MM.1S (cell line): ENCODE data around the gene RNASE13.

Experiments used
- DNase-seq: peaks from one replicate; pipeline ENCODE4 v3.0.0-alpha.2; 2015
- H2AFZ ChIP-seq: fragments of 300-600 bp; sonication (generic); 2 replicates; pipeline ENCODE4 v1.6.0; 2016; ENCODE audit warnings: antibody characterized with exemption, low read length
- H3F3A ChIP-seq: fragments of 300-600 bp; sonication (generic); 2 replicates; pipeline ENCODE4 v1.6.1; 2016; ENCODE audit warnings: mild to moderate bottlenecking, antibody characterized with exemption, low read length, moderate library complexity, mixed read lengths; ENCODE audit not compliant: insufficient read depth
- H3K27ac ChIP-seq: fragments of 300-600 bp; sonication (generic); 2 replicates; pipeline ENCODE4 v1.5.1; 2016; ENCODE audit warnings: mild to moderate bottlenecking, low read length
- H3K27me3 ChIP-seq: fragments of 300-600 bp; sonication (generic); replicated peaks from 2 replicates; pipeline ENCODE4 v1.6.0; 2016; ENCODE audit warnings: low read length; ENCODE audit not compliant: insufficient read depth
- H3K36me3 ChIP-seq: fragments of 300-600 bp; sonication (generic); replicated peaks from 2 replicates; pipeline ENCODE4 v1.6.1; 2016; ENCODE audit warnings: mild to moderate bottlenecking, low read length, mixed read lengths; ENCODE audit not compliant: insufficient read depth
- H3K4me1 ChIP-seq: fragments of 300-600 bp; sonication (generic); 2 replicates; pipeline ENCODE4 v1.6.1; 2016; ENCODE audit warnings: low read length, mixed read lengths
- H3K4me2 ChIP-seq: fragments of 300-600 bp; sonication (generic); 2 replicates; pipeline ENCODE4 v1.6.0; 2016; ENCODE audit warnings: low read depth, low read length
- H3K4me3 ChIP-seq: fragments of 300-600 bp; sonication (generic); 2 replicates; pipeline ENCODE4 v1.5.1; 2016; ENCODE audit warnings: low read length, mixed read lengths
- H3K79me2 ChIP-seq: fragments of 300-600 bp; sonication (generic); 2 replicates; pipeline ENCODE4 v1.6.1; 2016; ENCODE audit warnings: mixed run types, low read length, mixed read lengths
- H3K9ac ChIP-seq: fragments of 300-600 bp; sonication (generic); 2 replicates; pipeline ENCODE4 v1.6.1; 2016; ENCODE audit warnings: low read length, mixed read lengths
- H3K9me2 ChIP-seq: fragments of 300-600 bp; sonication (generic); replicated peaks from 2 replicates; pipeline ENCODE4 v1.6.1; 2016; ENCODE audit warnings: mild to moderate bottlenecking, low read length, mixed read lengths; ENCODE audit not compliant: insufficient read depth
- H3K9me3 ChIP-seq: fragments of 300-600 bp; sonication (generic); replicated peaks from 2 replicates; pipeline ENCODE4 v1.6.1; 2016; ENCODE audit warnings: mild to moderate bottlenecking, low read length, mixed read lengths; ENCODE audit not compliant: insufficient read depth
- H4K20me1 ChIP-seq: fragments of 300-600 bp; sonication (generic); 2 replicates; pipeline ENCODE4 v1.6.1; 2016; ENCODE audit warnings: mild to moderate bottlenecking, low read length, moderate library complexity, mixed read lengths; ENCODE audit not compliant: insufficient read depth
- EZH2 ChIP-seq: fragments of 300-600 bp; sonication (generic); optimal IDR thresholded peaks from 2 replicates; pipeline ENCODE3; 2017; ENCODE audit warnings: low read depth, mild to moderate bottlenecking, antibody characterized with exemption, low read length, mixed read lengths
- EZH2phosphoT487 ChIP-seq: fragments of 300-600 bp; sonication (generic); IDR thresholded peaks from 2 replicates; pipeline ENCODE4 v1.6.1; 2018; ENCODE audit warnings: antibody characterized with exemption, low read length
- TF ChIP-seq, protein P1 (sequence below): fragments of 300-600 bp; sonication (generic); IDR thresholded peaks from 2 replicates; pipeline ENCODE4 v1.5.1; 2016; ENCODE audit warnings: antibody characterized with exemption, low read length, mixed read lengths

RNASE13 gene

DNA sequence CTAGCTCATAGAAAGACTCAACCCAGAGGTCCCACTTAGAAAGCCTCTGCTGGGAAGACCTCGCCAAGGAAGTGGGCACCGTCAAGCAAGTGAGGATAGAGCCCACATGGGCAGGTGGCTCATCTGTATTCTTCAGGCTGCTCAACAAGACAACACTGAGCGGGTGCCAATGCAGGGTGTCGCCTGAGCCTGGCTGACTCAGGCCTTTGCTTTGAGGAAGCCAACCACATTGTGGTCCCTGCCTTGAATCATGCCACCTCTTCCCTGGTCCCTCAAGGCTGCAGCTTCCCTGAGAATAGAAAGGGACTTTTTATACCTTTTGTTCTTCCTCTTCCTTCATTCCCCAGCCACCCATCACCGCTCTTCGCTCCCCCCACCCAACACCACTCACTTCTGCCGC, 2.1 kb upstream of the RNASE13 start:
- Histone ChIP-seq H3K36me3 (no peaks in the 10 kb centered on the region), H3K4me2 (no peak overlapping the region), H3K27ac (no peak overlapping the region), H3K9me2 (no peaks in the 10 kb centered on the region), H2AFZ (no peak overlapping the region), H3K4me3 (no peak overlapping the region), H3K9me3 (no peaks in the 10 kb centered on the region), H3K79me2 (no peaks in the 10 kb centered on the region), H3K4me1 (no peaks in the 10 kb centered on the region), H3F3A (no peaks in the 10 kb centered on the region), H3K9ac (no peak overlapping the region), H3K27me3 (no peaks in the 10 kb centered on the region), H4K20me1 (no peaks in the 10 kb centered on the region)
- no peak for DNase-seq
- no peak for TF ChIP-seq EZH2
- TF ChIP-seq, protein P1, sequence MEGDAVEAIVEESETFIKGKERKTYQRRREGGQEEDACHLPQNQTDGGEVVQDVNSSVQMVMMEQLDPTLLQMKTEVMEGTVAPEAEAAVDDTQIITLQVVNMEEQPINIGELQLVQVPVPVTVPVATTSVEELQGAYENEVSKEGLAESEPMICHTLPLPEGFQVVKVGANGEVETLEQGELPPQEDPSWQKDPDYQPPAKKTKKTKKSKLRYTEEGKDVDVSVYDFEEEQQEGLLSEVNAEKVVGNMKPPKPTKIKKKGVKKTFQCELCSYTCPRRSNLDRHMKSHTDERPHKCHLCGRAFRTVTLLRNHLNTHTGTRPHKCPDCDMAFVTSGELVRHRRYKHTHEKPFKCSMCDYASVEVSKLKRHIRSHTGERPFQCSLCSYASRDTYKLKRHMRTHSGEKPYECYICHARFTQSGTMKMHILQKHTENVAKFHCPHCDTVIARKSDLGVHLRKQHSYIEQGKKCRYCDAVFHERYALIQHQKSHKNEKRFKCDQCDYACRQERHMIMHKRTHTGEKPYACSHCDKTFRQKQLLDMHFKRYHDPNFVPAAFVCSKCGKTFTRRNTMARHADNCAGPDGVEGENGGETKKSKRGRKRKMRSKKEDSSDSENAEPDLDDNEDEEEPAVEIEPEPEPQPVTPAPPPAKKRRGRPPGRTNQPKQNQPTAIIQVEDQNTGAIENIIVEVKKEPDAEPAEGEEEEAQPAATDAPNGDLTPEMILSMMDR, result no peak
- TF ChIP-seq EZH2phosphoT487, result no peak

- H4K20me1 ChIP-seq, result no peaks in the 10 kb centered on the region
- no peak for DNase-seq
- TF ChIP-seq, protein P1, result no peak
- TF ChIP-seq EZH2phosphoT487, result no peak
- TF ChIP-seq EZH2, result no peak
Measured at GRCh38 chr14:21033133-21033698, 1.4 kb downstream of the RNASE13 start.

GRCh38 chr14:21032326-21033132, 2.1 kb downstream of the RNASE13 start:
- TF ChIP-seq, protein P1, result no peak
- no peak for TF ChIP-seq EZH2
- TF ChIP-seq EZH2phosphoT487, result no peak
- H3K4me2 ChIP-seq, result no peak overlapping the region

More at GRCh38 chr14:21033133-21033698, 1.4 kb downstream of the RNASE13 start:
- Histone ChIP-seq H3K27ac (no peak overlapping the region), H3F3A (no peaks in the 10 kb centered on the region), H3K9me3 (no peaks in the 10 kb centered on the region), H3K27me3 (no peaks in the 10 kb centered on the region), H3K4me3 (no peak overlapping the region), H3K9me2 (no peaks in the 10 kb centered on the region), H3K9ac (no peak overlapping the region), H3K4me1 (no peaks in the 10 kb centered on the region), H3K79me2 (no peaks in the 10 kb centered on the region), H3K36me3 (no peaks in the 10 kb centered on the region), H3K4me2 (no peak overlapping the region), H2AFZ (no peak overlapping the region)

More at GRCh38 chr14:21032326-21033132, 2.1 kb downstream of the RNASE13 start:
- Histone ChIP-seq H3K9me3 (no peaks in the 10 kb centered on the region), H4K20me1 (no peaks in the 10 kb centered on the region), H2AFZ (no peak overlapping the region), H3K4me3 (no peak overlapping the region), H3K79me2 (no peaks in the 10 kb centered on the region), H3K9me2 (no peaks in the 10 kb centered on the region), H3K4me1 (no peaks in the 10 kb centered on the region), H3K27ac (no peak overlapping the region), H3F3A (no peaks in the 10 kb centered on the region), H3K27me3 (no peaks in the 10 kb centered on the region), H3K9ac (no peak overlapping the region), H3K36me3 (no peaks in the 10 kb centered on the region)
- no peak for DNase-seq
